Activated T-cell treated with anti-CD3 and anti-CD28 coated beads for 4 hours (primary cell): ENCODE measurements around the gene SMYD2.

Experiments used
- DNase-seq: peaks from one replicate; pipeline ENCODE4 v3.0.0-alpha.2; 2020

SMYD2 gene

GRCh38 chr1:214303141-214303930, 22.4 kb downstream of the SMYD2 start:
- DNase-seq: no peak

GRCh38 chr1:214305164-214305751, 24.3 kb downstream of the SMYD2 start:
- DNase-seq: no peak

GRCh38 chr1:214306269-214306668, 25.3 kb downstream of the SMYD2 start:
- no peak for DNase-seq

GRCh38 chr1:214310010-214310409, 29.1 kb downstream of the SMYD2 start:
- DNase-seq: no peak

GRCh38 chr1:214310777-214311690, 30.1 kb downstream of the SMYD2 start:
- DNase-seq: no peak

- DNase-seq: no peak
Measured at GRCh38 chr1:214312530-214313051, 31.6 kb downstream of the SMYD2 start.

- DNase-seq: no peak
Measured at GRCh38 chr1:214314178-214314843, 33.4 kb downstream of the SMYD2 start.

GRCh38 chr1:214316593-214316992, 35.6 kb downstream of the SMYD2 start:
- DNase-seq: no peak

- DNase-seq: no peak
Measured at GRCh38 chr1:214317300-214317699, 36.3 kb downstream of the SMYD2 start.

- no peak for DNase-seq
Measured at GRCh38 chr1:214317734-214318133, 36.8 kb downstream of the SMYD2 start.

GRCh38 chr1:214318356-214318755, 37.4 kb downstream of the SMYD2 start:
- no peak for DNase-seq

- no peak for DNase-seq
Measured at GRCh38 chr1:214318956-214319736, 38.2 kb downstream of the SMYD2 start.

- DNase-seq: no peak
Measured at GRCh38 chr1:214319938-214320337, 39.0 kb downstream of the SMYD2 start.

GRCh38 chr1:214321705-214322453, 40.9 kb downstream of the SMYD2 start:
- DNase-seq: no peak

GRCh38 chr1:214324896-214325800, 44.2 kb downstream of the SMYD2 start:
- no peak for DNase-seq

- no peak for DNase-seq
Measured at GRCh38 chr1:214326406-214326805, 45.4 kb downstream of the SMYD2 start.

GRCh38 chr1:214327514-214327913, 46.6 kb downstream of the SMYD2 start:
- DNase-seq: no peak

GRCh38 chr1:214328770-214329469, 48.0 kb downstream of the SMYD2 start:
- peak; percentile 71 for DNase-seq

- no peak for DNase-seq
Measured at GRCh38 chr1:214329470-214330220, 48.7 kb downstream of the SMYD2 start.
